BLaER1 (cell line): ENCODE results near the gene ACTR6.
"Not testable (repeated sequence)": the region's sequence is repeated elsewhere in the genome, so short reads cannot be mapped to it uniquely, and the experiment has no call there.

ENCODE experiments used
- H3K27ac ChIP-seq: shearing (Covaris generic); formaldehyde crosslinking; 2 replicates; pipeline ENCODE4 v1.8.1; 2022
- H3K27me3 ChIP-seq: shearing (Covaris generic); formaldehyde crosslinking; 2 replicates; pipeline ENCODE4 v1.8.1; 2022
- H3K36me3 ChIP-seq: shearing (Covaris generic); formaldehyde crosslinking; 2 replicates; pipeline ENCODE4 v1.8.1; 2022
- H3K4me1 ChIP-seq: shearing (Covaris generic); formaldehyde crosslinking; 2 replicates; pipeline ENCODE4 v1.8.1; 2022
- H3K4me2 ChIP-seq: shearing (Covaris generic); formaldehyde crosslinking; 2 replicates; pipeline ENCODE4 v1.8.1; 2022
- H3K4me3 ChIP-seq: shearing (Covaris generic); formaldehyde crosslinking; 2 replicates; pipeline ENCODE4 v1.8.1; 2022
- H3K9ac ChIP-seq: shearing (Covaris generic); formaldehyde crosslinking; 2 replicates; pipeline ENCODE4 v1.8.1; 2022
- H3K9me3 ChIP-seq: shearing (Covaris generic); formaldehyde crosslinking; 2 replicates; pipeline ENCODE4 v1.8.1; 2022
- H4K20me1 ChIP-seq: shearing (Covaris generic); formaldehyde crosslinking; 2 replicates; pipeline ENCODE4 v1.8.1; 2022
- Cebpa-rat ChIP-seq: shearing (Covaris generic); IDR thresholded peaks from 2 replicates; pipeline ENCODE4 v1.8.1; 2022

The ACTR6 gene

GRCh38 chr12:100179252-100179651 lies 21.4 kb upstream of the ACTR6 start:
- H3K4me3 ChIP-seq = no peak overlapping the region
- H3K9ac ChIP-seq = no peak overlapping the region
- H3K36me3 ChIP-seq = peaks cover 58% of the 10 kb centered on the region
- no peaks in the 10 kb centered on the region for H4K20me1 ChIP-seq
- H3K4me1 ChIP-seq = no peaks in the 10 kb centered on the region
- H3K27me3 ChIP-seq = no peaks in the 10 kb centered on the region
- H3K4me2 ChIP-seq = no peak overlapping the region
- H3K27ac ChIP-seq = no peak overlapping the region
- no peak for TF ChIP-seq Cebpa-rat
- no peaks in the 10 kb centered on the region for H3K9me3 ChIP-seq

- H3K4me1 ChIP-seq = peaks cover 10% of the 10 kb centered on the region
- no peaks in the 10 kb centered on the region for H4K20me1 ChIP-seq
- no peak for TF ChIP-seq Cebpa-rat
- no peak overlapping the region for H3K27ac ChIP-seq
- H3K27me3 ChIP-seq = no peaks in the 10 kb centered on the region
- peaks cover 49% of the 10 kb centered on the region for H3K36me3 ChIP-seq
- no peak overlapping the region for H3K9ac ChIP-seq
- no peak overlapping the region for H3K4me3 ChIP-seq
- H3K9me3 ChIP-seq = peaks cover 11% of the 10 kb centered on the region
- H3K4me2 ChIP-seq = no peak overlapping the region
Observed at GRCh38 chr12:100184549-100185145, 16.0 kb upstream of the ACTR6 start.

GRCh38 chr12:100185361-100185894 lies 15.2 kb upstream of the ACTR6 start:
- no peak overlapping the region for H3K4me2 ChIP-seq

GRCh38 chr12:100186071-100186470 lies 14.5 kb upstream of the ACTR6 start:
- Histone ChIP-seq H3K4me3 (no peak overlapping the region), H3K9ac (no peak overlapping the region; the same call in 1 of the 2 replicates), H3K4me1 (peaks cover 24% of the 10 kb centered on the region), H3K27ac (no peak overlapping the region), H3K9me3 (peaks cover 12% of the 10 kb centered on the region), H3K36me3 (peaks cover 51% of the 10 kb centered on the region), H4K20me1 (no peaks in the 10 kb centered on the region), H3K4me2 (no peak overlapping the region), H3K27me3 (no peaks in the 10 kb centered on the region)
- TF ChIP-seq Cebpa-rat = no peak

More at GRCh38 chr12:100185361-100185894, 15.2 kb upstream of the ACTR6 start:
- Histone ChIP-seq H4K20me1 (no peaks in the 10 kb centered on the region), H3K27ac (no peak overlapping the region), H3K27me3 (no peaks in the 10 kb centered on the region), H3K4me3 (no peak overlapping the region), H3K9me3 (peaks cover 12% of the 10 kb centered on the region), H3K4me1 (peaks cover 18% of the 10 kb centered on the region), H3K9ac (no peak overlapping the region), H3K36me3 (peaks cover 51% of the 10 kb centered on the region)
- TF ChIP-seq Cebpa-rat = no peak

- Histone ChIP-seq H3K4me1 (peaks cover 33% of the 10 kb centered on the region), H3K9me3 (peaks cover 12% of the 10 kb centered on the region), H3K9ac (no peak overlapping the region), H3K27ac (no peak overlapping the region), H4K20me1 (no peaks in the 10 kb centered on the region), H3K36me3 (peaks cover 53% of the 10 kb centered on the region), H3K4me2 (no peak overlapping the region), H3K4me3 (no peak overlapping the region), H3K27me3 (no peaks in the 10 kb centered on the region)
- TF ChIP-seq Cebpa-rat = no peak
Observed at GRCh38 chr12:100187068-100187467, 13.5 kb upstream of the ACTR6 start.

- Histone ChIP-seq H4K20me1 (no peaks in the 10 kb centered on the region), H3K4me3 (no peak overlapping the region), H3K36me3 (peaks cover 58% of the 10 kb centered on the region), H3K9me3 (peaks cover 12% of the 10 kb centered on the region), H3K4me1 (peaks cover 33% of the 10 kb centered on the region), H3K27ac (no peak overlapping the region), H3K27me3 (no peaks in the 10 kb centered on the region), H3K9ac (no peak overlapping the region), H3K4me2 (no peak overlapping the region)
- no peak for TF ChIP-seq Cebpa-rat
Observed at GRCh38 chr12:100187857-100188519, 12.6 kb upstream of the ACTR6 start.

- H3K4me2 ChIP-seq = peak overlapping the region; percentile 44
- H3K27ac ChIP-seq = peak overlapping the region; percentile 39; the same call in 1 of the 2 replicates
- H3K4me1 ChIP-seq = peaks cover 33% of the 10 kb centered on the region
- not testable (repeated sequence) for H4K20me1 ChIP-seq, H3K4me3 ChIP-seq, H3K27me3 ChIP-seq, H3K9ac ChIP-seq
- peaks cover 63% of the 10 kb centered on the region for H3K36me3 ChIP-seq
- peaks cover 12% of the 10 kb centered on the region for H3K9me3 ChIP-seq
Observed at GRCh38 chr12:100188888-100189635, 11.6 kb upstream of the ACTR6 start.

- peak overlapping the region; percentile 44 for H3K4me2 ChIP-seq
- H3K27ac ChIP-seq = peak overlapping the region; percentile 39; the same call in 1 of the 2 replicates
Observed at GRCh38 chr12:100189636-100190394, 10.8 kb upstream of the ACTR6 start.

GRCh38 chr12:100193085-100193484 lies 7.5 kb upstream of the ACTR6 start:
- Histone ChIP-seq H3K36me3 (peaks cover 78% of the 10 kb centered on the region), H3K4me2 (no peak overlapping the region), H3K27me3 (no peaks in the 10 kb centered on the region), H3K4me1 (peaks cover 37% of the 10 kb centered on the region), H3K4me3 (no peak overlapping the region), H3K9ac (no peak overlapping the region), H4K20me1 (no peaks in the 10 kb centered on the region), H3K27ac (no peak overlapping the region), H3K9me3 (peaks cover 17% of the 10 kb centered on the region)
- no peak for TF ChIP-seq Cebpa-rat

More at GRCh38 chr12:100189636-100190394, 10.8 kb upstream of the ACTR6 start:
- Histone ChIP-seq H3K36me3 (peaks cover 70% of the 10 kb centered on the region), H3K27me3 (no peaks in the 10 kb centered on the region), H3K4me1 (peaks cover 33% of the 10 kb centered on the region), H4K20me1 (no peaks in the 10 kb centered on the region), H3K9me3 (peaks cover 17% of the 10 kb centered on the region), H3K4me3 (no peak overlapping the region), H3K9ac (peak overlapping the region; percentile 43; the same call in 1 of the 2 replicates)
- TF ChIP-seq Cebpa-rat = no peak
